GM18873 (cell line): ENCODE data around the gene PCDHGA12.

Source experiments
- ATAC-seq: cut with Tn5 transposase; IDR thresholded peaks from one replicate; pipeline ENCODE4 v1.9.1; 2021; ENCODE audit warnings: mild to moderate bottlenecking, moderate library complexity, moderate number of reproducible peaks; ENCODE audit not compliant: unreplicated experiment, low FRiP score

Gene PCDHGA12

DNA sequence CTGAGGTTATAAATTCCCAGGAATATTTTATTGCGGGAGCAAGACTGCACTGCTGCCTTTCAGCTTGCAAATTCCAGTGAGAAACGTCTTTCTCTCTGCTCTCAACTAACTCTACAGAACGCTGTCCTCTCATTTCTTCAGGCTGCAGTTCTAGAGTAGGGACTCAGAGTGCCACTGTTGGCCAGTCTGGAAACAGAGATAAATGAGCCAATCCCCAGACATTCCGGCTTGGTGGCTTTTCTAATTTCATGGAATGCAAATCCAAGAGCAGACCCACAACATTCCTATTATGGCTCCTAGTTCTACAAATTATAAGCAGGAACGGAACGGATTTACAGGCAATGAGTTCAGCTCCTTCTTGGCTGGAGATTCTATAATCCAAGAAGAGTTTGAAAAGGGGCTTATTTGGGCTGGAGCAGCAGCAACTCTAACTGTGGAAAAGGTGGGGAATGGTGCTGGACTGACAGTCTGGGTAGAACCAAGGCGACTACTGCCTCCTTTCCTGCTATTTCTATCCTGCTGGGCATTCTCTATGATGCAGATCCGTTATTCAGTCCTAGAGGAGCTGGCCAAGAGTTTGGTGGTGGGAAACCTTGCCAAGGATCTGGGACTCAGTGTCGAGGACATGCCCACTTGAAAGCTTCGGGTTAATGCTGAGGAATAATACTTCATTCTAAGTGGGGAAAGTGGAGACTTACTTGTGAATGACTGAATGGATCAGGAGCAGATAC, 9.3 kb downstream of the PCDHGA12 start:
- no peak for ATAC-seq

DNA sequence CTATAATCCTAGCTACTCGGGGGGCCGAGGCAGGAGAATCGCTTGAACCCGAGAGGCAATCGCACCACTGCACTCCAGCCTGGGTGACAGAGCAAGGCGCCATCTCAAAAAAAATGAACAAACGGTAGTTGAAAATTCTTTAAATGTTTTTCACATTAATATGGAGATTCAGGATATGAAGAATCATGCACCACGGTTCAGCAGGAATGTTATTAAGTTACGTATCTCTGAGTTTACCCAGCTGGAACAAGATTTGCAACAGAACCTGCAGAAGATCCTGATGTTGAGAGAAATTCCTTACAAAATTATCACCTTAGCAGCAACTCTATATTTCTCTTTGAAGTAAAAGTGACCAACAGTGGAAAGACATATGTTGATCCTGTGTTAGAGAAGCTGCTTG, 10.0 kb downstream of the PCDHGA12 start:
- ATAC-seq: no peak

DNA sequence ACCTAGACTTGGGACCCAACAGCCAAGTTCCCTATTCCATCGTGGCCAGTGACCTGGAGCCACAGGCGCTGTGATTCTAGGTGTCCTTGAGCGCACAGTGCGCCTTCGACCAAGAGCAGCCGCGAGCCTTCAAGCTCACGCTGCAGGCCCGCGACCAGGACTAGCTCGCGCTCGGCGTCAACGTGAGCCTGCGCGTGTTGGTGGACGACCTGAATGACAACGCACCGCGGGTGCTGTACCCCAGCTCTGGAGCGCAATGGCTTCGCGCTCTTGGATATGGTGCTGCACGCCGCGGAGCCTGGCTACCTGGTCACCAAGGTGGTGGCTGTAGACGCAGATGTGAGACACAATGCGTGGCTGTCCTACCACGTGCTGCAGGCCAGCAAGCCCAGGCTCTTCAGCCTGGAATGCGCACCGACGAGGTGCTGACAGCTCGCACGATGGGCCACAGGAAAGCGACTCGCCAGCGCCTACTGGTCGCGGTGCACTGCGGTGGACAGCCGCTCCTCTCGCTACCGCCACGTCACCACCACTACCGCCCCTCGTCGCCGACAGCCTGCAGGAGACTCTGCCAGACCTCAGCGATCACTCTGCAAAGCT, 11.4 kb downstream of the PCDHGA12 start:
- no peak for ATAC-seq

DNA sequence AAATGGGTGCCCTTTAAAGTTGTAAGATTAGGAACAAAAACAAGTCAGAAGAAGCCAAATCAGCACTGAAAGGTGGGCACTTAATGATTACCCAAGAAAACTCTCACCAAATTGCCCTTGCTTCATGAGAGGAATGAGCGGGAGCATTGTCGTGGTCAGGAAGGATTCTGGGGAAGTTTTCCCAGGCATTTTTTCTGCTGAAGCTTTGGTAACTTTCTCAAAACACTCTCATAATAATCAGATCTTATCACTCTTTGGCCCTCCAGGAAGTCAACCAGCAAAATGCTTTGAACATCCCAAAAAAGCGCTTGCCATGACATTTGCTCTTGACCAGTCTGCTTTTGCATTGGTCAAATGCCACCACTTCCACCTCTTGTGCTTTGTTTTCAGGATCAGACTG, 35.0 kb downstream of the PCDHGA12 start:
- no peak for ATAC-seq

DNA sequence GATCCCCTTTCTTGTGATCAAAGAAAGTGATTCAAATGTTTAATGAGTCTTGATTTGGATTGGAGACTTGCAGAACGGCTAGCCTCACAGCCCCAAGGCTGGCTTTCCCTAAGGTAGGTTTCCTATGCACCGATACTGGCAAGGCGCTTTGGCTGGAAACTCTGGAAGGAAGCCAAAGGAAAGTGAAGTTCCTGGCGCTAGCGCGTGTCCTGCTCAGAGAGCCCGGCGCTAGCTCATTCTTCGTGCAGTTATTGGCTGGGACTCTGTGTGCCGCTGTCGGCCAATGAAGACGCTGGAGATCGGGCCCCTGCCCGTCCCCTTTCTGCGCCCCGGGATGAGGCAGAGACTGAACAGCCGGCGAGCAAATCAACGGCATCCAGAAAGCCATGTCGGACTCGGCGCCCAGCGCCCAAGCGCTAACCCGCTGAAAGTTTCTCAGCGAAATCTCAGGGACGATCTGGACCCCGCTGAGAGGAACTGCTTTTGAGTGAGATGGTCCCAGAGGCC, 45.4 kb downstream of the PCDHGA12 start, which contains the start of gene PCDHGC3:
Gene PCDHGC3, plus strand, starts transcription at position 342 of the 507 bp plus-strand sequence. Its CDS starts 151 bp downstream, at position 493.
- peak; percentile 96 for ATAC-seq

DNA sequence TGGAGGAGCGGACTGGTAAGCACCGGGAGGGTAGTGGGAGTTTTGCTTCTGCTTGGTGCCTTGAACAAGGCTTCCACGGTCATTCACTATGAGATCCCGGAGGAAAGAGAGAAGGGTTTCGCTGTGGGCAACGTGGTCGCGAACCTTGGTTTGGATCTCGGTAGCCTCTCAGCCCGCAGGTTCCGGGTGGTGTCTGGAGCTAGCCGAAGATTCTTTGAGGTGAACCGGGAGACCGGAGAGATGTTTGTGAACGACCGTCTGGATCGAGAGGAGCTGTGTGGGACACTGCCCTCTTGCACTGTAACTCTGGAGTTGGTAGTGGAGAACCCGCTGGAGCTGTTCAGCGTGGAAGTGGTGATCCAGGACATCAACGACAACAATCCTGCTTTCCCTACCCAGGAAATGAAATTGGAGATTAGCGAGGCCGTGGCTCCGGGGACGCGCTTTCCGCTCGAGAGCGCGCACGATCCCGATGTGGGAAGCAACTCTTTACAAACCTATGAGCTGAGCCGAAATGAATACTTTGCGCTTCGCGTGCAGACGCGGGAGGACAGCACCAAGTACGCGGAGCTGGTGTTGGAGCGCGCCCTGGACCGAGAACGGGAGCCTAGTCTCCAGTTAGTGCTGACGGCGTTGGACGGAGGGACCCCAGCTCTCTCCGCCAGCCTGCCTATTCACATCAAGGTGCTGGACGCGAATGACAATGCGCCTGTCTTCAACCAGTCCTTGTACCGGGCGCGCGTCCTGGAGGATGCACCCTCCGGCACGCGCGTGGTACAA, 46.0 kb downstream of the PCDHGA12 start:
- ATAC-seq: peak; percentile 19

DNA sequence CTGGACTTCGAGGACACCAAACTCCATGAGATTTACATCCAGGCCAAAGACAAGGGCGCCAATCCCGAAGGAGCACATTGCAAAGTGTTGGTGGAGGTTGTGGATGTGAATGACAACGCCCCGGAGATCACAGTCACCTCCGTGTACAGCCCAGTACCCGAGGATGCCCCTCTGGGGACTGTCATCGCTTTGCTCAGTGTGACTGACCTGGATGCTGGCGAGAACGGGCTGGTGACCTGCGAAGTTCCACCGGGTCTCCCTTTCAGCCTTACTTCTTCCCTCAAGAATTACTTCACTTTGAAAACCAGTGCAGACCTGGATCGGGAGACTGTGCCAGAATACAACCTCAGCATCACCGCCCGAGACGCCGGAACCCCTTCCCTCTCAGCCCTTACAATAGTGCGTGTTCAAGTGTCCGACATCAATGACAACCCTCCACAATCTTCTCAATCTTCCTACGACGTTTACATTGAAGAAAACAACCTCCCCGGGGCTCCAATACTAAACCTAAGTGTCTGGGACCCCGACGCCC, 46.8 kb downstream of the PCDHGA12 start:
- no peak for ATAC-seq

DNA sequence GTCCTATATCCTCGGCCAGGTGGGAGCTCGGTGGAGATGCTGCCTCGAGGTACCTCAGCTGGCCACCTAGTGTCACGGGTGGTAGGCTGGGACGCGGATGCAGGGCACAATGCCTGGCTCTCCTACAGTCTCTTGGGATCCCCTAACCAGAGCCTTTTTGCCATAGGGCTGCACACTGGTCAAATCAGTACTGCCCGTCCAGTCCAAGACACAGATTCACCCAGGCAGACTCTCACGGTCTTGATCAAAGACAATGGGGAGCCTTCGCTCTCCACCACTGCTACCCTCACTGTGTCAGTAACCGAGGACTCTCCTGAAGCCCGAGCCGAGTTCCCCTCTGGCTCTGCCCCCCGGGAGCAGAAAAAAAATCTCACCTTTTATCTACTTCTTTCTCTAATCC, 47.5 kb downstream of the PCDHGA12 start:
- no peak for ATAC-seq

DNA sequence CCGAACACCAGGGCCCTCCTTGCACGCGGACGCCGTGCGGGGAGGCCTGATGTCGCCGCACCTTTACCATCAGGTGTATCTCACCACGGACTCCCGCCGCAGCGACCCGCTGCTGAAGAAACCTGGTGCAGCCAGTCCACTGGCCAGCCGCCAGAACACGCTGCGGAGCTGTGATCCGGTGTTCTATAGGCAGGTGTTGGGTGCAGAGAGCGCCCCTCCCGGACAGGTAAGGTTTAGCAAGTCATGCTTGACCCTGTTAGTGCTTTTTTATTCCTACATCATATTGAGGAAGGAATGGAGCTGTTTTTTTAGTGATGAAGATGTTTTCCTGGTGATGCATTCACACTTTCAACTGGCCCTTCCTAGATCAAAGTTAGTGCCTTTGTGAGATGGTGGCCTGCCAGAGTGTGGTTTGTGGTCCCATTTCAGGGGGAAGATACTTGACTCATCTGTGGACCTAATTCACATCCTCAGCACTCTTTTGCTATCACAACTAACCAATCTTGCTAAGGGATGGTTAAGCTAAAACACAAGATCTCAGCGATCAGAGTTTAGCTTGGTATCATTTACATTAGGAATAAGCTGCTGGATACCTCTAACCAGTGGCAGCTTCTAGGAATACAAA, 48.1 kb downstream of the PCDHGA12 start:
- ATAC-seq: no peak

DNA sequence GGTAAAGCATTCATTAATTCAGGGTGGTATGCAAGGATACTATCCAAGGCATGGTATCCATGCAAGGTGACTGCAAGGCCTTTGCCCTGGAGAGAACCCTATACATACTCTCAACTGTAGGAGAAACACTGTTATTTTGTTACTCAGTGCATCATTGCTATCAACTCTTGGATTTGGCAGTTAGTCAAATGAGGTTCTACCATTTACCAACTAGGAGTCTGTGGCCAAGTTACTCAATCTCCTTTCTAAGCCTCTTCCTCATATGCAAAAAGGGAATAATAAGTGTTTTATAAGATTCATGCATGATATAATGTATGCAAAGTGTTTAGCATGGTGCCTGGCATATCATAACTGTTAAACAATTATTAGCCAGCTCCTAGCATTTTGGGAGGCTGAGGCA, 49.5 kb downstream of the PCDHGA12 start:
- no peak for ATAC-seq
